GM18868 (cell line): Measurements from ENCODE around the gene ABCC2.
"Not testable (repeated sequence)": the region's sequence is repeated elsewhere in the genome, so short reads cannot be mapped to it uniquely, and the experiment has no call there.

Source experiments
- ATAC-seq: cut with Tn5 transposase; IDR thresholded peaks from one replicate; pipeline ENCODE4 v1.9.1; 2021; ENCODE audit warnings: mild to moderate bottlenecking, moderate library complexity; ENCODE audit not compliant: unreplicated experiment

Gene ABCC2

DNA sequence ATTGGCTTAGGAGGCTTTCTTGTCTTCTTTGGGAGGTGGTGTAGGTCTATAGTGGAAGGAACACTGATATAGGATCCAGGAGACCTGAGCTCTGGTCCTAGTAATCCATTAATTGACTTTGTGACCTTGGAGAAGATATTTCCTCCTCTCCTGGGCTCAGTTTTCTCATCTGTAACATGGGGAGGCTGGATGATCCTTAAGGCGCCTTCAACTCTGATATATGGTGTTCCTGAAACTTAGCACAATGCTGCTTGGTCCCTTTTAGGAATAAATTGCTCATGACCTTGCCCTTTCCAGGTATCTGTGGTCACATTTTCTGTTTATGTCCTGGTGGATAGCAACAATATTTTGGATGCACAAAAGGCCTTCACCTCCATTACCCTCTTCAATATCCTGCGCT lies 25.3 kb downstream of the ABCC2 start:
- ATAC-seq, result no peak

DNA sequence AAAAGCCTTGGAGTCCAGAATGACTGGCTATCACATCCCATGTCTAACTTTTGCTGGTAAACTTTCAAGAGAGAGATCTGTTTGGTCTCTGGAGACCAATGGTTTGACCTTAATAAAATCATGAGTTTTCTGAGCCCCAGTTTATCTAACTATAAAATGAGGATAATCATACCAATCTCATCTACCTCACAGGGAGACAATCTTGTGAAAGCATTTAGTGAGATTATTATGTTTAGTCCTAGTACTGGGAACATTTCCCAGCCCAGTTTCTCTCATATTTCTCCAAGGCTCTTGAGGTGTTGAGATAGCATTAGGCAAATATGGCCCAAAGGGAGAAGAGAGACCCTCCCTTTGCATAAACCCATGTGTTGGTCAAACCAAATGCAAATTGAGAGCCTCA lies 25.8 kb downstream of the ABCC2 start:
- ATAC-seq, result no peak

- ATAC-seq, result no peak
These were observed 27.0 kb downstream of the ABCC2 start for GRCh38 chr10:99809481-99809880.

GRCh38 chr10:99809931-99810615 lies 27.6 kb downstream of the ABCC2 start:
- ATAC-seq, result no peak

- ATAC-seq, result no peak
These were observed 29.7 kb downstream of the ABCC2 start for GRCh38 chr10:99812177-99812576.

DNA sequence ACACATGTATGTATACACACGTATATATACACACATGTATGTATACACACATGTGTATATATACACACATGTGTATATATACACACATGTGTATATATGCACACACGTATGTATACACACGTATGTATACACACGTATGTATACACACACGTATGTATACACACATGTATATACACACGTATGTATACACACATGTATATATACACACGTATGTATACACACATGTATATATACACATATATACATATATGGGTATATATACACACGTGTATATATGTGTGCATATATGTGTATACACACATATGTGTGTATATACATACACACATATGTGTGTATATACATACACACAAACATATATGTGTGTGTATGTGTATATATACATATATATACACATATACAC lies 31.7 kb downstream of the ABCC2 start:
- ATAC-seq, result no peak

GRCh38 chr10:99815621-99816020 lies 33.2 kb downstream of the ABCC2 start:
- ATAC-seq, result no peak

GRCh38 chr10:99827936-99828335 lies 45.5 kb downstream of the ABCC2 start:
- no peak for ATAC-seq

DNA sequence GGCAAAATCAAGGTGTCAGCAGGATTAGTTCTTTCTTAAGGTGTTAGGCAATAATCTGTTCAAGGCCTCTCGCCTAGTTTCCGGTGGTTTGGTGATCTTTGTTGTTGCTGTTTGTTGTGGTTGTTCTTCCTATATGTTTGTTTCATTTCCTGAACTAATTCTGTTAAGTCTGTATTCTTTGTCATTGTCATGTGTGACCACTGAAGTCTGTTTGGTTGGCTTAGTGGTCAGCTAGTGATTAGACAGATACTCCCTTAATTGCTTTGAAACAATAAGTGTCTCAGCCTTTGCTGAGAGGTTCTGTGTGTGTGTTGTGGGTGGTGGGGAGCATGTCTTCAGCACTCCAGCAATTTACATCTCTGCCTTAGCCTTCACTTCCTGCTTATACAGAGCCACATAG lies 46.0 kb downstream of the ABCC2 start:
- ATAC-seq, result no peak

DNA sequence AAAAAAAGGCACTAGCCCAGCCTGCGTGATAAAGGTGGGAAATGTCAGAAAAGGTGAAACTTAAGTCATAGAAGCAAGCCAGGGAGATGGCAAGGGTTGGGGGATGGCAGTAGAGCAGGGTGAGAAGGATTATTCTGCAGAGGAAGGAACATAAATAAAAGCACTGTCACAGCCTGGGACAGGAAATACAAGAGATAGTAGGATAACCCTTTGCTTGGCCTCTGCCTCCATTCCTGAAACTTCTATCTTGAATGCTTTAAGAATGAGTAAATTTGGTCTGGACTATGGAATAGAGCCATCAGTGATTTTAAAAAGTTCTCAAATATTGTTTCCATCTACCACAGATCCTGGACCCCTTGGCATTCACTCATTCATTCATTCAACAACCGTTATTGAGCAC lies 50.0 kb downstream of the ABCC2 start:
- no peak for ATAC-seq

GRCh38 chr10:99834410-99834809 lies 52.0 kb downstream of the ABCC2 start:
- no peak for ATAC-seq

DNA sequence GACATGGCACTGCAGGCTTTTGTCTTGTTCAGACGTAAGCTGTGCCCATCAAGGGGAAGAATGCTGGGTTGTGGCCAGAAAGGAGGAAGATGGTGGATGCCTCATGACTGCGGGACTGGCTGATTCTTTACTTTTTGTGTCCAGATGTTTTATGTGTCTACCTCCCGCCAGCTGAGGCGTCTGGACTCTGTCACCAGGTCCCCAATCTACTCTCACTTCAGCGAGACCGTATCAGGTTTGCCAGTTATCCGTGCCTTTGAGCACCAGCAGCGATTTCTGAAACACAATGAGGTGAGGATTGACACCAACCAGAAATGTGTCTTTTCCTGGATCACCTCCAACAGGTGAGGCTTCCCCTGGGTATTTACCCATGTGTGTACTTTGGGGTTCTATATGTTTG lies 53.5 kb downstream of the ABCC2 start:
- ATAC-seq, result no peak

DNA sequence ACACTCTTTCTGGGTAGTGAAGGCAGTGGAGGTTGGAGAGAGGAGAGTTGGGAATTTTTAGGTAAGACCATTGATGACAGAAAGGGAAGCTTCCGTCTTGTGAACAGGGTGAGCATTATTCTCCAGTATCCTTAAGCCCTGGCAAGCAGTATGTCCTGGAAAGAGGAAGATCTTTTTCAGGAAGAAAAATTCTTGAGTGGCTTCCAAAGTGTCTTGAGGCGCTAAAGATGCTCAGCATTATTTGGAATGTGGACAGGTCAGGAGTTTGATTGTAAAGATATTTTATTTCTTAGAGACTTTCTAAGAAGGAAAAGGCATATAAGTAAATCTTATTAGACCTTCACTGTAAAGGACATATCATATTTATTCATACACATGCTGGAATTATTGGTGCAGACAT lies 54.3 kb downstream of the ABCC2 start:
- ATAC-seq, result no peak

GRCh38 chr10:99840859-99841258 lies 58.4 kb downstream of the ABCC2 start:
- not testable (repeated sequence) for ATAC-seq

- no peak for ATAC-seq
These were observed 59.3 kb downstream of the ABCC2 start for GRCh38 chr10:99841746-99842145.

- ATAC-seq, result no peak
These were observed 60.9 kb downstream of the ABCC2 start for GRCh38 chr10:99843310-99843709.

DNA sequence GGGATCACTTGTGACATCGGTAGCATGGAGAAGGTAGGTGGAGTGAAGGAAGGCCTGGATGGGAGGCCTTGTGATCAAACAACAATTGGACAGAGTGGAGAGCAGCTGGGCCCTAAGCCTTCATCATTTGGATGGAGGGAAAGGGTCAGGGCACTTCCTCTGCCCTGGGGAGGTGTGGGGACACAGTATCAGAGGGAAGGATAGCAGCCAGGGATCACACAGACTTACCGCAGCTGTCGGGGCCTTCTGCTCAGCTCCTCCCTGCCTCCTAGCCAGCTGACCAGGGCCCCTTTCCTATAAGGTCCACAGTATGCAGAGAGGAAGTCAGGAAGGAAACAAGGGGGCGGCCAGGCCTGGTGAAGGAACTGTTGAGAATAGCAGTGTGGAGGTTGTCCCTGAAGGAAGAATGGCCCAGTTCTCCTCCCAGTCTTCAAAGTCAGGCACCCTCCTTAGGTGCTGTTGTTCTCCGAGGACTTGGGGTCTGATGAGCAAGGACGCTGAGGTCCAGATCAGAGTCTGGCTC lies 62.1 kb downstream of the ABCC2 start:
- no peak for ATAC-seq

DNA sequence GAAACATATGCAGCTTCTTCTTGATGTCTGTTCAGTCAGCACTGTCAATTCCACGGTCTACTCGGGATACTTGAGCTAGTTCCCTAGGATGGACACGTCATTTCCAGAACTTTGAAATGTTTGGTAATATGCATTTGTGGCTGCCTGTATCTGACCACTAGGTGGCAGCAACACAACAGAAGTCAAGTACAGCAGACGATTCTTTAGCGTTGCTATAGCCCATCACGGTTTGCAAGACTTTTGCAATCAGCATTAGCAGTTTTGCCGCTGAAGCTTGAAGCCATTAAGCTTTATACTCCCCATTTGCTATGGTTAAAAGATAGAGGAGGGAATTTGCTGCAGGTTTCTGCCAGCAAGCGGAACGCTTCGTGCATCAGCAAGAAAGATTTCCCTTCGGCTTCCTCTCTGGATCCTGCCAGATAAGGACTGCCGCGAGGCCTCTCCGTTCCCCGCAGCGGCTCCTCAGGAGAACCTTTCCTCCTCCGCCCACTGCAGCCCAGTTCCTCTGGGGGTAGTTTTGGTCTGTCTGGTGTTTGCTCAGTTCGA lies 63.5 kb downstream of the ABCC2 start:
- ATAC-seq, result peak; percentile 80

GRCh38 chr10:99849057-99849456 lies 66.6 kb downstream of the ABCC2 start:
- no peak for ATAC-seq

GRCh38 chr10:99849536-99849935 lies 67.1 kb downstream of the ABCC2 start:
- ATAC-seq, result no peak

DNA sequence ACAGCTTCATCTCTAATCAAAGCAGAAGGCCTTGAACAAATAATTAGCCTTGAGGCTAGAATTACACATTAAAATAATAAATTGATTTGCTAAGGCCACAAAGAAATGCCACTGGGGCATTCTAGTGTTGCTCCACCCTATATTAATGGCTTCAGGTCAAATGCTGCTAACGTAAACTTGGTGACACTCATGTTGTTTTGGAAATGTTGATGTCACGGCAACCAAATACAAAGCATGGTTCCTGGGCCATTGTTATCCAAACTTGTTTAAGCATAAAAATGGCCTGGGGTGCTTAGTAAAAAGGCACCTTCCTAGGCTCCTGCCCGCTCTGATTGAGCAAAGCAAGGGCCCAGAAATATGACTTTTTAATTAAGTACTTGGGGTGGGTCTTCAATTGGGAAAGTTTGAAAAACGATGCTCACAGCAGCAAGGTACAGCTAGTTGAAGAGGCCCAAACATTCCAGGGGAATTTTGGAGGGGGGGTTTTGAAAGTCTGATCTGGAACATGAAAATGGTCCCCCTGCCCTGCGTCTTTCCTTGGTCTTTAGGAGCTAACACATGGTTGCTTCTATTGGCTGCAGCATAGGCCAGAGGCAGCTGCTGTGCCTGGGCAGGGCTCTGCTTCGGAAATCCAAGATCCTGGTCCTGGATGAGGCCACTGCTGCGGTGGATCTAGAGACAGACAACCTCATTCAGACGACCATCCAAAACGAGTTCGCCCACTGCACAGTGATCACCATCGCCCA lies 67.8 kb downstream of the ABCC2 start:
- no peak for ATAC-seq

DNA sequence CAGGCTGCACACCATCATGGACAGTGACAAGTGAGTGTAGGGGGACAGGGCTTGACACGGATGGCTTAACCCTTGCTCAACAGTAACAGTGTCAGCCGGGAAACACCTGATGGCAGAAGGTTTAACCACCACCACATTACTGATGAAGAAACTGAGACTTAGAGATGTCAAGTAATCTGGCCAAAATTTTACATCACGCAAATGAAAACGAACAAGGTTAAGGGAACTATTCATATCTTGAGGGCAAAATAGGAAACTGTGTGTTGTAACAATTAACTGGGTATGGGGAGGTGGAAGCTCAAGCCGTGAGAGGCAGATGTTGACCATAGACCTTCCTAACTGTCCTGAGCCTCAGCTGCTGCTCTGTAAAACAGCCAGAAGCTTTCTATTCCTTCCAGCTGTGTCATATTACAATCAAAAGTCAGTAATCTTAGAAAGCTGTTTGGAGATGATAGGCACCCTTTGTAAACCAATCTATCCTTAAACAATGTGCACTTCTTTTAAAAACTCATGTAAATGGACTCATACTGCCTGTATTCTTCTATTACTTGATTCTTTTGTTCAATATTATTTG lies 68.4 kb downstream of the ABCC2 start:
- ATAC-seq, result no peak
